ENCODE results near the gene ASTN2. TPM values are rescaled to one million over a fixed set of nuclear protein-coding genes. Genes with fewer than 3 reads are reported as not detected.

ASTN2 gene
- polyA plus RNA-seq, 2 of the 4 experiments (the other 2 are of a cell fraction): 5.8 to 11.6 TPM

DNA sequence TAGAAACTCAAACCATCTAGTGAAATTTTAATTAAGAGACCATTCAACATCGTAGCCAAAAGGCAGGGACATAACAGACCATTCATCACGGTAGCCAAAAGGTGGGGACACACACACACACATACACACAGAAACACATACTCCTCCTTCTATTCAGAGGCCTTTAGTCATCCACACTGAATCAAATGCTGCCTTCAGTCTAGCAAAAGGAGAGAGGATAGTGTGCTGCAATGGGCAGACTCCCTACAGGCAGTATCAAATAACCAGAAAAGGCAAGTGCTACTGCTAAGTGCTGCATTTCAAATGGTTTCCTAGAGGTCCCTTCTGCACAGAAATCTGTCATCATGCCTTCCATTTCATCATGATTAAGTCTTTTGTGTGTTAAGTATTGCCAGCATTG is 423.8 kb downstream of the ASTN2 start (continued):
- TF ChIP-seq, protein P1, sequence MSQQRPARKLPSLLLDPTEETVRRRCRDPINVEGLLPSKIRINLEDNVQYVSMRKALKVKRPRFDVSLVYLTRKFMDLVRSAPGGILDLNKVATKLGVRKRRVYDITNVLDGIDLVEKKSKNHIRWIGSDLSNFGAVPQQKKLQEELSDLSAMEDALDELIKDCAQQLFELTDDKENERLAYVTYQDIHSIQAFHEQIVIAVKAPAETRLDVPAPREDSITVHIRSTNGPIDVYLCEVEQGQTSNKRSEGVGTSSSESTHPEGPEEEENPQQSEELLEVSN (IDR thresholded peaks at IDR 0.05; ENCODE audit: borderline replicate concordance, low read depth): no peak
- TF ChIP-seq TFCP2L1 (CRISPR knock-in tag; IDR thresholded peaks at IDR 0.05) (no peak), NR3C1 (IDR thresholded peaks at IDR 0.05) (no peak), RARB (CRISPR knock-in tag; IDR thresholded peaks at IDR 0.05) (no peak), EHMT2 (IDR thresholded peaks at IDR 0.05; ENCODE audit: low read depth) (no peak)

DNA sequence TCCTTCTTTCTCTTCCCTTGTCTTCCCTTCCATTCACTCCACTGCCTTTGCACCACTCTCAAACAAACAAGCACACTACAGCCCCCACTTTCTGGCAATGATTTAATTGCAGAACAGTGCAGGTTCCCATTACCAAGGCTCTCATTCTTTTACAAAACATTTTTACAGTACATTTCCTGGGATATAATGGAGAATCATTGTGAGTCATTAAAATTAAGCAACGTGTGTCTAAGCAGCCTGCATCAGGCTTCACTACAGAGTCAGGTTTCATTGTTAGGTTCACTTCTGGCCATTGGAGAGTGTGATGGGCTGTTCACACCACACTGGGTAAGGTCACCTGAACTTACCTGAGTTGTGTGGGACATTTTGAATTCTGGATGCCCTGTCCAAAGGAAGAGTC is 424.3 kb downstream of the ASTN2 start:
- Histone ChIP-seq H3K27ac (no peak overlapping the region), H3K4me3 (no peak overlapping the region), H3K9me3 (no peaks in the 10 kb centered on the region), H3K4me2 (no peak overlapping the region), H3K4me1 (no peaks in the 10 kb centered on the region)
- no peak for TF ChIP-seq HEYL (CRISPR knock-in tag; IDR thresholded peaks at IDR 0.05)
- TF ChIP-seq, protein P2, sequence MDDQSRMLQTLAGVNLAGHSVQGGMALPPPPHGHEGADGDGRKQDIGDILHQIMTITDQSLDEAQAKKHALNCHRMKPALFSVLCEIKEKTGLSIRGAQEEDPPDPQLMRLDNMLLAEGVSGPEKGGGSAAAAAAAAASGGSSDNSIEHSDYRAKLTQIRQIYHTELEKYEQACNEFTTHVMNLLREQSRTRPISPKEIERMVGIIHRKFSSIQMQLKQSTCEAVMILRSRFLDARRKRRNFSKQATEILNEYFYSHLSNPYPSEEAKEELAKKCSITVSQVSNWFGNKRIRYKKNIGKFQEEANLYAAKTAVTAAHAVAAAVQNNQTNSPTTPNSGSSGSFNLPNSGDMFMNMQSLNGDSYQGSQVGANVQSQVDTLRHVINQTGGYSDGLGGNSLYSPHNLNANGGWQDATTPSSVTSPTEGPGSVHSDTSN (IDR thresholded peaks at IDR 0.05): no peak
- no peak for TF ChIP-seq NPAS2 (CRISPR knock-in tag; IDR thresholded peaks at IDR 0.05; ENCODE audit: borderline replicate concordance)
- TF ChIP-seq, protein P3, sequence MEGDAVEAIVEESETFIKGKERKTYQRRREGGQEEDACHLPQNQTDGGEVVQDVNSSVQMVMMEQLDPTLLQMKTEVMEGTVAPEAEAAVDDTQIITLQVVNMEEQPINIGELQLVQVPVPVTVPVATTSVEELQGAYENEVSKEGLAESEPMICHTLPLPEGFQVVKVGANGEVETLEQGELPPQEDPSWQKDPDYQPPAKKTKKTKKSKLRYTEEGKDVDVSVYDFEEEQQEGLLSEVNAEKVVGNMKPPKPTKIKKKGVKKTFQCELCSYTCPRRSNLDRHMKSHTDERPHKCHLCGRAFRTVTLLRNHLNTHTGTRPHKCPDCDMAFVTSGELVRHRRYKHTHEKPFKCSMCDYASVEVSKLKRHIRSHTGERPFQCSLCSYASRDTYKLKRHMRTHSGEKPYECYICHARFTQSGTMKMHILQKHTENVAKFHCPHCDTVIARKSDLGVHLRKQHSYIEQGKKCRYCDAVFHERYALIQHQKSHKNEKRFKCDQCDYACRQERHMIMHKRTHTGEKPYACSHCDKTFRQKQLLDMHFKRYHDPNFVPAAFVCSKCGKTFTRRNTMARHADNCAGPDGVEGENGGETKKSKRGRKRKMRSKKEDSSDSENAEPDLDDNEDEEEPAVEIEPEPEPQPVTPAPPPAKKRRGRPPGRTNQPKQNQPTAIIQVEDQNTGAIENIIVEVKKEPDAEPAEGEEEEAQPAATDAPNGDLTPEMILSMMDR (IDR thresholded peaks at IDR 0.05): no peak
- TF ChIP-seq, protein P4, sequence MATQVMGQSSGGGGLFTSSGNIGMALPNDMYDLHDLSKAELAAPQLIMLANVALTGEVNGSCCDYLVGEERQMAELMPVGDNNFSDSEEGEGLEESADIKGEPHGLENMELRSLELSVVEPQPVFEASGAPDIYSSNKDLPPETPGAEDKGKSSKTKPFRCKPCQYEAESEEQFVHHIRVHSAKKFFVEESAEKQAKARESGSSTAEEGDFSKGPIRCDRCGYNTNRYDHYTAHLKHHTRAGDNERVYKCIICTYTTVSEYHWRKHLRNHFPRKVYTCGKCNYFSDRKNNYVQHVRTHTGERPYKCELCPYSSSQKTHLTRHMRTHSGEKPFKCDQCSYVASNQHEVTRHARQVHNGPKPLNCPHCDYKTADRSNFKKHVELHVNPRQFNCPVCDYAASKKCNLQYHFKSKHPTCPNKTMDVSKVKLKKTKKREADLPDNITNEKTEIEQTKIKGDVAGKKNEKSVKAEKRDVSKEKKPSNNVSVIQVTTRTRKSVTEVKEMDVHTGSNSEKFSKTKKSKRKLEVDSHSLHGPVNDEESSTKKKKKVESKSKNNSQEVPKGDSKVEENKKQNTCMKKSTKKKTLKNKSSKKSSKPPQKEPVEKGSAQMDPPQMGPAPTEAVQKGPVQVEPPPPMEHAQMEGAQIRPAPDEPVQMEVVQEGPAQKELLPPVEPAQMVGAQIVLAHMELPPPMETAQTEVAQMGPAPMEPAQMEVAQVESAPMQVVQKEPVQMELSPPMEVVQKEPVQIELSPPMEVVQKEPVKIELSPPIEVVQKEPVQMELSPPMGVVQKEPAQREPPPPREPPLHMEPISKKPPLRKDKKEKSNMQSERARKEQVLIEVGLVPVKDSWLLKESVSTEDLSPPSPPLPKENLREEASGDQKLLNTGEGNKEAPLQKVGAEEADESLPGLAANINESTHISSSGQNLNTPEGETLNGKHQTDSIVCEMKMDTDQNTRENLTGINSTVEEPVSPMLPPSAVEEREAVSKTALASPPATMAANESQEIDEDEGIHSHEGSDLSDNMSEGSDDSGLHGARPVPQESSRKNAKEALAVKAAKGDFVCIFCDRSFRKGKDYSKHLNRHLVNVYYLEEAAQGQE (IDR thresholded peaks at IDR 0.05): no peak
- no peak for TF ChIP-seq GATA3 (IDR thresholded peaks at IDR 0.05; ENCODE audit: borderline replicate concordance)
- no peak for TF ChIP-seq EHMT2 (IDR thresholded peaks at IDR 0.05; ENCODE audit: low read depth)
- TF ChIP-seq HOXB13 (CRISPR knock-in tag; IDR thresholded peaks at IDR 0.05; ENCODE audit: low read depth): no peak
- no peak for TF ChIP-seq PHF8 (IDR thresholded peaks at IDR 0.05; ENCODE audit: borderline replicate concordance, low read depth)
- TF ChIP-seq HOXB5 (CRISPR knock-in tag; IDR thresholded peaks at IDR 0.05): no peak
- TF ChIP-seq FOXS1 (CRISPR knock-in tag; IDR thresholded peaks at IDR 0.05): no peak
- TF ChIP-seq FOSB (CRISPR knock-in tag; IDR thresholded peaks at IDR 0.05): no peak
- TF ChIP-seq MAZ (IDR thresholded peaks at IDR 0.05; ENCODE audit: borderline replicate concordance, low read depth, low read length): no peak
- TF ChIP-seq, protein P5, sequence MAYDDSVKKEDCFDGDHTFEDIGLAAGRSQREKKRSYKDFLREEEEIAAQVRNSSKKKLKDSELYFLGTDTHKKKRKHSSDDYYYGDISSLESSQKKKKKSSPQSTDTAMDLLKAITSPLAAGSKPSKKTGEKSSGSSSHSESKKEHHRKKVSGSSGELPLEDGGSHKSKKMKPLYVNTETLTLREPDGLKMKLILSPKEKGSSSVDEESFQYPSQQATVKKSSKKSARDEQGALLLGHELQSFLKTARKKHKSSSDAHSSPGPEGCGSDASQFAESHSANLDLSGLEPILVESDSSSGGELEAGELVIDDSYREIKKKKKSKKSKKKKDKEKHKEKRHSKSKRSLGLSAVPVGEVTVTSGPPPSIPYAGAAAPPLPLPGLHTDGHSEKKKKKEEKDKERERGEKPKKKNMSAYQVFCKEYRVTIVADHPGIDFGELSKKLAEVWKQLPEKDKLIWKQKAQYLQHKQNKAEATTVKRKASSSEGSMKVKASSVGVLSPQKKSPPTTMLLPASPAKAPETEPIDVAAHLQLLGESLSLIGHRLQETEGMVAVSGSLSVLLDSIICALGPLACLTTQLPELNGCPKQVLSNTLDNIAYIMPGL (CRISPR knock-in tag; IDR thresholded peaks at IDR 0.05; ENCODE audit: borderline replicate concordance): no peak
- no peak for TF ChIP-seq KDM5A (IDR thresholded peaks at IDR 0.05)
- no peak for DNase-seq (ENCODE audit: low read depth in 1 of 2, low spot score in 1 of 2)
- no peak for FAIRE-seq
- no peak for ATAC-seq
- WGBS (ENCODE audit: missing lambda C conversion rate): 13% methylated on average over 1 of the region's 1 CpG
- ChIA-PET CTCF (no interaction called here), POLR2A (no interaction called here)
